ENCODE results near the gene LUC7L.

Gene LUC7L

DNA sequence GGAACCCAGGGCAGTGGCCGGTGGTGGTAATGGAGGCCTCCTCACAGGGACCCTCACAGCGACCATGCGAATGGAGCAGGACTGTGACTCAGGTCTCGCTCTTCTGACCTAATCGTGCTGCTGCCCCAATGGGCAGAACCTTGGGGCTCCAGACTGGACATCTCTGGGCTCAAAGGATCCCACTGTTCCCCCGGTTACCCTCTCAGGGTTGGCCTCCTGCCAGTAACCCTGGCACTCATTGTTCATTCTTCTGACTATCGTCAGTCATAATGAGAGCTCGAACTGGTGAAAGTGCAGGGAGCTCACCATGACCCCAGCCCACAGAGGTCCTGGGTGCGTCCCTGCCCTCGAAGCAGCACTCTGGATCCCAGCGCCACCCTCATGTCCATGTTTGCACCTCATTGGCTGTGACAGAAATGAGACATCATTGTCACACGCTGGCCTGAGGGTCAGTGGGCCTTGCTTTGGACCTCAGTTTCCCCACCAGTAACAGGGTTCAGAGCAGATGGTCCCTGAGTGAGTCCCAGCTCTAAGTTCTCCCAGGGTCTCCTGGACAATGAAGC, 86.8 kb downstream of the LUC7L start:
- ATAC-seq (ENCODE audit: low read depth) (no peak), DNase-seq (ENCODE audit: low spot score) (no peak)
- Histone ChIP-seq H3K9me3 (ENCODE audit: severe bottlenecking) (no peaks in the 10 kb centered on the region), H3K36me3 (ENCODE audit: low read depth) (no peaks in the 10 kb centered on the region), H3K27ac (ENCODE audit: poor library complexity, severe bottlenecking) (no peak overlapping the region), H3K27me3 (ENCODE audit: insufficient read depth, poor library complexity, severe bottlenecking) (no peaks in the 10 kb centered on the region), H3K4me1 (ENCODE audit: insufficient read depth, poor library complexity, severe bottlenecking) (no peaks in the 10 kb centered on the region), H3K4me3 (ENCODE audit: severe bottlenecking) (no peak overlapping the region)
- TF ChIP-seq, protein P1, sequence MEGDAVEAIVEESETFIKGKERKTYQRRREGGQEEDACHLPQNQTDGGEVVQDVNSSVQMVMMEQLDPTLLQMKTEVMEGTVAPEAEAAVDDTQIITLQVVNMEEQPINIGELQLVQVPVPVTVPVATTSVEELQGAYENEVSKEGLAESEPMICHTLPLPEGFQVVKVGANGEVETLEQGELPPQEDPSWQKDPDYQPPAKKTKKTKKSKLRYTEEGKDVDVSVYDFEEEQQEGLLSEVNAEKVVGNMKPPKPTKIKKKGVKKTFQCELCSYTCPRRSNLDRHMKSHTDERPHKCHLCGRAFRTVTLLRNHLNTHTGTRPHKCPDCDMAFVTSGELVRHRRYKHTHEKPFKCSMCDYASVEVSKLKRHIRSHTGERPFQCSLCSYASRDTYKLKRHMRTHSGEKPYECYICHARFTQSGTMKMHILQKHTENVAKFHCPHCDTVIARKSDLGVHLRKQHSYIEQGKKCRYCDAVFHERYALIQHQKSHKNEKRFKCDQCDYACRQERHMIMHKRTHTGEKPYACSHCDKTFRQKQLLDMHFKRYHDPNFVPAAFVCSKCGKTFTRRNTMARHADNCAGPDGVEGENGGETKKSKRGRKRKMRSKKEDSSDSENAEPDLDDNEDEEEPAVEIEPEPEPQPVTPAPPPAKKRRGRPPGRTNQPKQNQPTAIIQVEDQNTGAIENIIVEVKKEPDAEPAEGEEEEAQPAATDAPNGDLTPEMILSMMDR (IDR thresholded peaks at IDR 0.05; ENCODE audit: poor library complexity, severe bottlenecking), result no peak

DNA sequence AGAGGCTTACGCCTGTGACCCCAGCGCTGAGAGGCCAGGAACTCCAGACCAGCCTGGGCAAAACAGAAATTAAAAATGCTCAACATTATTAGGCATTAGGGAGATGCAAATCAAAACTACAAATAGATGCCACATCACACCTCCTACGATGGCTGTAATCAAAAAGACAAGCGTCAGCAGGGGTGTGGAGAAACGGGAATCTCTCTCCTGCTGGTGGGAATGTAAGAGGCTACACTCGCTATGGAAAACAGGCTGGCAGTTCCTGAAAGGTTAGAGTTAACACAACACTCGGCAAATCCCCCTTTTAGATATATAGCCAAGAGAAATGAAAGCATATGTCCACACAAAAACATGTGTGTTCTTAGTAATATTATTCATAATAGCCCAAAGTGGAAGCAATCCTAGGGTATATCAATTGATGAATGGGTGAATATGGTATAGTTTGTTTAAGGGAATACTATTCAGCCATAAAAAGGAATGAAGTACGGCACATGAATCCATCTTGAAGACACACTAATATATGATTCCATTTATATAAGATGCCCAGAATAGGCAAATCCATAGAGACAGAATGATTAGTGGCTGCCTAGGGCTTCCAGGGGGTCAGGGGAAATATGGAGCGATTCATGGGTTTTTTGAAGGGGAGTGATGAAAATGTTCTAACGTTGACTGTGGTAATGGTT, 88.9 kb downstream of the LUC7L start:
- no peak for DNase-seq (ENCODE audit: low spot score)
- Histone ChIP-seq H3K9me3 (ENCODE audit: severe bottlenecking) (no peaks in the 10 kb centered on the region), H3K4me1 (ENCODE audit: insufficient read depth, poor library complexity, severe bottlenecking) (no peaks in the 10 kb centered on the region), H3K36me3 (ENCODE audit: low read depth) (peaks cover 6% of the 10 kb centered on the region), H3K27me3 (ENCODE audit: insufficient read depth, poor library complexity, severe bottlenecking) (no peaks in the 10 kb centered on the region), H3K4me3 (ENCODE audit: severe bottlenecking) (no peak overlapping the region), H3K27ac (ENCODE audit: poor library complexity, severe bottlenecking) (no peak overlapping the region)
- TF ChIP-seq, protein P1 (IDR thresholded peaks at IDR 0.05; ENCODE audit: poor library complexity, severe bottlenecking), result no peak
- no peak for ATAC-seq (ENCODE audit: low read depth)

Measured in RWPE2 (cell line).